HFF-Myc (cell line): Measurements from ENCODE around the gene ATRNL1.

Experiments used
- DNase-seq: peaks from one replicate; pipeline ENCODE4 v3.0.0-alpha.2; 2011; ENCODE audit warnings: low read depth; ENCODE audit errors: extremely low read depth
- H3K4me3 ChIP-seq: replicated peaks from 2 replicates; pipeline ENCODE4 v1.5.1; 2011; ENCODE audit warnings: low read depth, mild to moderate bottlenecking, control low read depth, low read length
- TF ChIP-seq, protein P1 (sequence below): IDR thresholded peaks from 2 replicates; pipeline ENCODE4 v1.5.1; 2012; ENCODE audit warnings: mild to moderate bottlenecking, low read depth, low read length, control low read depth; ENCODE audit errors: missing control alignments

Gene ATRNL1

DNA sequence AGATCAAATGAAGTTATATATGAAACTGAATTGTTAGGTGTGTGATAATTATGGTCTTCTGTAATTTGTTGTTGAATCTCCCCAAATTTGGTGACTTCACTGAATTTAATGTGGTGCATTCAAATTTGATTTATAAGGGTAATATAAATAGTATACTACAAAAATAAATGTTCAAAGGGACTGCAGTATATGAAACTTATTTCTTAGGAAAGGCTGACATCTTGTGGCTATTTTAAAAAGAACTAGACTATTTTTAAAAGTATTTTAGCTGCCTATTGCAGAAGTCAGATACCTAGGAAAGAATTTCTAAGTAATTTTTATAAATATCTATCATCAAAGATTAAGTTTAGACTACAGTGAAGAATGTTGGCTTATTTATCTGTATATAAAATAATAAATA lies 36.6 kb downstream of the ATRNL1 start:
- TF ChIP-seq, protein P1, sequence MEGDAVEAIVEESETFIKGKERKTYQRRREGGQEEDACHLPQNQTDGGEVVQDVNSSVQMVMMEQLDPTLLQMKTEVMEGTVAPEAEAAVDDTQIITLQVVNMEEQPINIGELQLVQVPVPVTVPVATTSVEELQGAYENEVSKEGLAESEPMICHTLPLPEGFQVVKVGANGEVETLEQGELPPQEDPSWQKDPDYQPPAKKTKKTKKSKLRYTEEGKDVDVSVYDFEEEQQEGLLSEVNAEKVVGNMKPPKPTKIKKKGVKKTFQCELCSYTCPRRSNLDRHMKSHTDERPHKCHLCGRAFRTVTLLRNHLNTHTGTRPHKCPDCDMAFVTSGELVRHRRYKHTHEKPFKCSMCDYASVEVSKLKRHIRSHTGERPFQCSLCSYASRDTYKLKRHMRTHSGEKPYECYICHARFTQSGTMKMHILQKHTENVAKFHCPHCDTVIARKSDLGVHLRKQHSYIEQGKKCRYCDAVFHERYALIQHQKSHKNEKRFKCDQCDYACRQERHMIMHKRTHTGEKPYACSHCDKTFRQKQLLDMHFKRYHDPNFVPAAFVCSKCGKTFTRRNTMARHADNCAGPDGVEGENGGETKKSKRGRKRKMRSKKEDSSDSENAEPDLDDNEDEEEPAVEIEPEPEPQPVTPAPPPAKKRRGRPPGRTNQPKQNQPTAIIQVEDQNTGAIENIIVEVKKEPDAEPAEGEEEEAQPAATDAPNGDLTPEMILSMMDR = no peak
- no peak overlapping the region for H3K4me3 ChIP-seq
- DNase-seq = peak; percentile 4

DNA sequence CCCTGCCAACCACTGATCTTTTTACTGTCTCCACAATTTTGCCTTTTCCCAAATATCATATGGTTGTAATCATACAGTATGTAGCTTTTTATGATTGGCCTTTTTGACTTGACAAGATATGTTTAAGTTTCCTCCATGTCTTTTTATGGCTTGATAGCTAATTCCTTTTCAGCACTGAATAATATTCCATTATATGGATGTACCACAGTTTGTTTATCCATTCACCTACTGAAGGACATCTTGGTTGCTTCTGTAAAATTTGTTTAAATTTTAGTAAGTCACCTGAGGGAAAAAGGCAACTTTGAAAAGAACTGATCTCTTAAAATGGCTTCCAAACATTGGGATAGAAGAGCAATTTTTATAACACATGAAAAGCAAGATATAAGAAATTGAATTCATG lies 43.5 kb downstream of the ATRNL1 start:
- H3K4me3 ChIP-seq = no peak overlapping the region
- no peak for DNase-seq
- TF ChIP-seq, protein P1 = no peak

DNA sequence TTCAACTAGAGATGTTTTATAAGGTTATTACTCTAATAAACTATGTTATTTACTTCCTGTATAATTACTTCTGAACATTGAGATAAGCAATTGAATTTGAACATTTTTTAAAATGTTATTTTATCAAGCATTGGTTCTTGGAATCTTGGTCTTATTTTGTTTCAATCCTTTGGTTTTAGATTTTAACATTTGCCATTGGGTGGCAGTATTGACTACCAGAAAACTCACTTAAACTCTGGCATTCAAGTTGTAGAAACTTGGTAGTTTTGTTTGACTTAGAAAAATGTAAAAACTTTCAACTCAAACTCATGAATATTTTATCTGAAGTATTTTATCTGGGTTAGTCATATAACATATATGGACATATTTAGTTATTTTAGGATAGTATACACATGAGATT lies 48.1 kb downstream of the ATRNL1 start:
- TF ChIP-seq, protein P1 = peak; percentile 13
- no peak for DNase-seq
- H3K4me3 ChIP-seq = no peak overlapping the region

DNA sequence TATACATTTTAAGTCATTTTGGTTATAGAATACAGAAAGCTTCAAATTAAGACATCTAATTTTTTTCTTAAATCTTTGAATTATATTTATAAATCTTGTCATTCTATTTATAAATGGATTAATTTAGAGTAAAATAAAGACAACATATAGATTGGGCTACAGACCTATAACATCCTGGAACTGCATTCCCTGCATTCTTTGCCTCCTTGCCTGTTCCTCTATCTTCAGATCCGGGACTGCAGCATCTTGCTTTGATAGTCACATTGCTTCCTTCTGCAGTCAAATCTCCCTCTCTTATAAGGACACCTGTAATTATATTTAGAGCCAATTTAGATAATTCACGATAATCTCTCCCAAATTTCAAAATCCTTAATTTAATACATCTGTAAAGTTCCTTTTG lies 64.2 kb downstream of the ATRNL1 start:
- TF ChIP-seq, protein P1 = no peak
- DNase-seq = no peak
- H3K4me3 ChIP-seq = no peak overlapping the region

DNA sequence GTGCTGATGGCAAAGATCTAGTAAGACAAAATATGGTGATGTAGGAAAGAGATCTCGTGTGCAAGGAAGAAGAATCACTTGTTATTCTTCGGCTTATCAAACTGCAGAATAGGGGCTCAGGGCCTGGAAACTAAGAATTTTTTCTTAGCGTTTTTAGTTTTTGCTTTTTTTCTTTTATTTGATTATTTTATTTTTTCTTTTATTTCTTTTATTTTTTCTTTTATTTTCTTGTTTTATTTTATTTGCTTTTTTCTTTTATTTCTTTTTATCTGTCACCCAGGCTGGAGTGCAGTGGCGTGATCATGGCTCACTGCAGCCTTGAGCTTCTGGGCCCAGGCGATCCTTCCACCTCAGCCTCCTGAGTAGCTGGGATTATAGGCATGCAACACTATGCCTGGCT lies 70.0 kb downstream of the ATRNL1 start:
- TF ChIP-seq, protein P1 = no peak
- H3K4me3 ChIP-seq = no peak overlapping the region
- no peak for DNase-seq

DNA sequence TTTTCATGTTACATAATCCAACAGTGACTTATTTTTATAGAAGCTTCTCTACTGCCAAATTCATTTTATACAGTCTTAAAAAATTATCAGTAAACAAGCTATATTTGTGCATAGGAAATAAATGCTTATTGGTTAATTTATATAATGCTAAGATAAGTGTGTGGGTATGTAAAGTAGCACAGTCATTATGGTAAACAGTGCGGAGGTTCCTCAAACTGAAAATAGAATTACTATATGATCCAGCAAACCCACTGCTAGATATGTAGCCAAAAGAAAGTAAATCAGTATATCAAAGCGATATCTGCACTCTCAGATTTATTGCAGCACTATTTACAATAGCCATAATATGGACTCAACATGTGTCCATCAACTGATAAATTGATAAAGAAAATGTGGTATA lies 71.1 kb downstream of the ATRNL1 start:
- no peak for DNase-seq
- TF ChIP-seq, protein P1 = no peak
- no peak overlapping the region for H3K4me3 ChIP-seq

DNA sequence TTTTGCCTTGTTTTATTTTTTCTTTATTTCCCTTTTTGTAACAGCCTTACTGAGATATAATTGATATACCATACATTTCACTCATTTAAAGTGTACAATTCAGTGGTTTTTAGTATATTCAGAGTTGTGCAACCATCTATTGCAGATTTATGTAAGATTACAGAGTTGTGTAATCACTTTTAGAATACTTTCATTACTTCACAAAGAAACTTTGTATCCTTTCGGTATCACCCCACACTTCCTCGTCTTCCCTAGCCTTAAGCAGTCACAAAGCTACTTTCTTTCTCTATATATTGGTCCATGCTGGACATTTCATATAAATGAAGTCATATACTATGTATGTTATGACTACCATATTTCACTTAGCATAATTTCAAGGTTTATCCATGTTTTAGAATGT lies 74.6 kb downstream of the ATRNL1 start:
- no peak overlapping the region for H3K4me3 ChIP-seq
- TF ChIP-seq, protein P1 = no peak
- no peak for DNase-seq
